GM12892 (cell line): ENCODE results near the gene TXNRD1.
A peak's percentile ranks its signal among the peaks of the same experiment; 100 is the strongest.
"Not testable (repeated sequence)": the region's sequence is repeated elsewhere in the genome, so short reads cannot be mapped to it uniquely, and the experiment has no call there.

ENCODE experiments used
- DNase-seq: peaks from one replicate; pipeline ENCODE4 v3.0.0; 2011; ENCODE audit not compliant: insufficient read length
- FAIRE-seq: peaks from 2 replicates; lab custom pipeline; 2011; peaks lifted over from hg19 to GRCh38; lab: Jason Lieb, UNC
- POLR2A ChIP-seq: IDR thresholded peaks from 2 replicates; pipeline ENCODE4 v1.6.1; 2011; ENCODE audit warnings: low read depth, low read length, control low read depth
- POLR2AphosphoS5 ChIP-seq: IDR thresholded peaks from 2 replicates; pipeline ENCODE4 v1.6.1; 2011; ENCODE audit warnings: low read depth, low read length, control low read depth
- TAF1 ChIP-seq: IDR thresholded peaks from 2 replicates; pipeline ENCODE4 v1.6.1; 2011; ENCODE audit warnings: low read depth, mild to moderate bottlenecking, control low read depth, low read length, borderline replicate concordance

TXNRD1 gene

GRCh38 chr12:104314242-104314614 is 98.6 kb downstream of the TXNRD1 start:
- FAIRE-seq (no peak), DNase-seq (no peak)
- TF ChIP-seq POLR2A: no peak
- no peak for TF ChIP-seq TAF1
- TF ChIP-seq POLR2AphosphoS5: no peak

GRCh38 chr12:104315326-104316224 is 100.0 kb downstream of the TXNRD1 start:
- FAIRE-seq (no peak), DNase-seq (no peak)
- TF ChIP-seq POLR2A (no peak), POLR2AphosphoS5 (no peak)

DNA sequence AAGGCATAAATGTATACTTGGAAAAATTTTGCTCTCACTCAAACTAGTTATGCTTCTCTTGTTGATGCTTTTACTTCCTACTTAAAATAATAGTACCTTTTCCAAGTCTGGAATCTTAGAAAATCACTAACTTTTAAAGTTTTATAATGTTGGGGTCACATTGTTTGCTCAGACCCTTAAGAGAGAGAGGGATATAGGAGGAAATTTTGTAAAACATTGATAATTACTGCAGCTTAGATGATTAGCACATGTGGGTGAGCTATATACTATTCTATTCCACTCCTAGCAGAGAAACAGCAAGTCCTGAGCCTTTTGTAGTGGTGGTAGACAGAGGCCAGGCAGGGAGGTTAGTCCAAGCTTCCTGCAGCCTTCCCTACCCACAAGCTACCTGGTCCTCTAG is 101.4 kb downstream of the TXNRD1 start:
- FAIRE-seq (peak; percentile 14), DNase-seq (no peak)
- TF ChIP-seq POLR2A (no peak), POLR2AphosphoS5 (no peak), TAF1 (no peak)

GRCh38 chr12:104317538-104318210 is 102.1 kb downstream of the TXNRD1 start:
- FAIRE-seq: no peak
- TF ChIP-seq POLR2A: no peak
- no peak for TF ChIP-seq TAF1
- no peak for TF ChIP-seq POLR2AphosphoS5
- no peak for DNase-seq

- no peak for TF ChIP-seq POLR2A
- TF ChIP-seq TAF1: no peak
- TF ChIP-seq POLR2AphosphoS5: no peak
- no peak for FAIRE-seq
- DNase-seq: no peak
Measured at GRCh38 chr12:104319028-104319427, 103.4 kb downstream of the TXNRD1 start.

DNA sequence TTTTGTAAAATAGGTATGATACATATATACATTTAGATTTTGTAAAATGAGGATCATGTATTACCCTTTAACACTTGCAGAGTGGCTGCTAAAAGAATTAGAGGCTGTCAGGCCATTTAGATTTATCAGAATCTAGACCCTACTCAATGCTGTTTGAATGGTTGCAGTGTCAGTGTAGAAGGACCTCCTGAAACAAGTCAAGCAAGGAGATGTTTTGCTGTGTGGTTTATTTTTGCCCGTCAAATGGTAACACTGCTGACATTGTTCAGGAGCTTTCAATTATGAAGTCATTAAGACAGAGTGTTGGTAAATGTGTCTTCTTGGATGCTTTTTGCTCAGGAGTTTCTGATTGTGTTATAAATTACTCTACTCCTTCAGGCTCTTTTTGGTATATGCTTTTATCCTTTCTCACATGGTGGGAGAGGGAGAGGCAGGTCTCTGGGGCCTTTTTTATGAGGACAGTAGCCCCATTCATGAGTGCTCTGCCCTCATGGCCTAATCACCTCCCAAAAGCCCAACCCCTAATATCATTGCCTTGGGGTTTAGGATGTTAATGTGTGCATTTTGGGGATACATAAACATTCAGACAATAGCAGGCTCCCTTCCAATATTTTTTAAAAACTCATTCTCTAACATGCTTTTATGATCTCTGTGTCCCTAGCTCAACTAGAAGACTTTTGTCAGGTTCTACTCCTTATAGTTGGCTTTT is 104.5 kb downstream of the TXNRD1 start:
- no peak for TF ChIP-seq POLR2A
- TF ChIP-seq TAF1: no peak
- no peak for TF ChIP-seq POLR2AphosphoS5
- DNase-seq: no peak
- FAIRE-seq: no peak

DNA sequence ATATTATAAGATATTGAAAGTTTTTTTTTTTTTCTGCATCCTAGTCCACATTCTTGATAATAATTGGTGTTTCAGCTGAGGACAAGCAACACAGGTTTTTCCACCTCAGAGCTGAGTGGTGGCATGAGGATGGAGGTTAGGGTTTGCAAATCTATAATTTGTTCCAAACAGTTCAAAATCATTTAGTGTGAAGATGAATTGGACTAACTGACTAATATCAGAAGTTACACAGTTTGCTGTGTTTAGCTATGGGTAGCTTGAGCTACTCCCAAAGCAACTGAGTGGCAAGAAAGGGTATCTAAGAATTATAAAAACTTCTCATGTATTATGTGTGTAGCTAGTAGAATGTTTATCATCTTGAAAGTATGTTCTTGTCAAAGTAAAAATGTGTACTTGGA is 105.0 kb downstream of the TXNRD1 start:
- FAIRE-seq: no peak
- no peak for DNase-seq
- no peak for TF ChIP-seq POLR2A
- TF ChIP-seq TAF1: no peak
- no peak for TF ChIP-seq POLR2AphosphoS5

DNA sequence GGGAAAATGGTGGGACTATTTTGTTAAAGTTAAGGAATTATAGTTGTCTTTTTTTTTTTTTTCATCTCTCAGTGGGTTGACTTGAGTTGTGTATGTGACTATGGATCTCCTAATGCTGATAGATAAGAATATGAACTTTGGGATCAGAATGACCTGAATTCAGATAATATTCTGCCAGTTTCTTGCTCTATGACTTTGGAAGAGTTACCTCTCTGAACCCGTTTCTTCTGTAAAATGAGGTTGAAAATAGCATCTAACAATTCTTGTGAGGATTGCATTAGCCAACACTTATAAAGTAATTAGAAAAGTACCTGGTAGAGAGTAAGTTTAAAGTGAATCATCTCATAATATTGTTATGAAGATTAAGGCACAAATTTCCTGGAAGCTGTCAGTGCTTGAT is 106.4 kb downstream of the TXNRD1 start:
- no peak for FAIRE-seq
- no peak for TF ChIP-seq POLR2AphosphoS5
- TF ChIP-seq TAF1: no peak
- TF ChIP-seq POLR2A: no peak
- DNase-seq: no peak

DNA sequence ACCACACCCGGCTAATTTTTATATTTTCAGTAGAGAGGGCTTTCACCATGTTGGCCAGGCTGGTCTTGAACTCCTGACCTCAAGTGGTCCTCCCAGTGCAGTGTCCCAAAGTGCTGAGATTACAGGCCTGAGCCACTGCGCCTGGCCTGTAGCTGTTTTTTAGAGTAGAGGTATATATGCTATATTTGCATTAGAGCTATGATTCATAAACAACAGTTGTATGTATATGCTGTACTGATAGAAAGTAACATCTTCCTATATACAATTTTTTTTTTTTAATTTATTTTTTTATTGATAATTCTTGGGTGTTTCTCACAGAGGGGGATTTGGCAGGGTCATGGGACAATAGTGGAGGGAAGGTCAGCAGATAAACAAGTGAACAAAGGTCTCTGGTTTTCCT is 107.0 kb downstream of the TXNRD1 start:
- not testable (repeated sequence) for FAIRE-seq, DNase-seq

DNA sequence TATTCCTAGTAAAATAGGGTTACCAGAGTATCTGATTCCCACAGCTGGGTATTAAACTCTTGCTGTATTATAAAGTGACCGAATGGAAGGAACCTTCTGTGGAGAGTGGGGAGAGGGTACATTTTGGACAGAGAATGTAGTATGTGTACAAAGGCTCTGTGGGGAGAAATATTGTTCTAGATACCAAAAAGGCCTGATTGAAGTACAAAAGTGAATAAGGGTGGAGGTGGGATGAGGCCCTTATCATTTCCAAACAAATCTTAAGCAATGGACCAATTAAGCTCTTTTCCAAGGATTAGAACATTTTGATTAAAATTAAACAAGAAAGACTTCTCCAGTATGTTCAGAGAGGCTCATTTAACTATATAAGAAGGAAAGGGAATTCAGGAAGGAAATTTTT is 108.3 kb downstream of the TXNRD1 start:
- TF ChIP-seq TAF1 (no peak), POLR2A (no peak)
- FAIRE-seq (no peak), DNase-seq (no peak)

DNA sequence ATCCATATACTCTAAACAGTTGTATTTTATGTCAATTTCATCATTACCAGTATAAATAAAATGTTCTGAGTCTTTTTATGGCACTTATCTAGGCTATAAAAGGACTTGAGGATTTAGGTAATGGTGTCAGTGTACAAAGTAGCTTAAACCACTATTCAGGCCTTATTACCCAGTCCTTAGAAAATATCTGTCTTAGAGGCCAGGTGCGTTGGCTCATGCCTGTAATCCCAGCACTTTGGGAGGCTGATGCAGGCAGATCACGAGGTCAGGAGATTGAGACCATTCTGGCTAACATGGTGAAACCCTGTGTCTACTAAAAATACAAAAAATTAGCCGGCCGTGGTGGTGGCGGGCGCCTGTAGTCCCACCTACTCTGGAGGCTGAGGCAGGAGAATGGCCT is 112.7 kb downstream of the TXNRD1 start:
- not testable (repeated sequence) for DNase-seq

DNA sequence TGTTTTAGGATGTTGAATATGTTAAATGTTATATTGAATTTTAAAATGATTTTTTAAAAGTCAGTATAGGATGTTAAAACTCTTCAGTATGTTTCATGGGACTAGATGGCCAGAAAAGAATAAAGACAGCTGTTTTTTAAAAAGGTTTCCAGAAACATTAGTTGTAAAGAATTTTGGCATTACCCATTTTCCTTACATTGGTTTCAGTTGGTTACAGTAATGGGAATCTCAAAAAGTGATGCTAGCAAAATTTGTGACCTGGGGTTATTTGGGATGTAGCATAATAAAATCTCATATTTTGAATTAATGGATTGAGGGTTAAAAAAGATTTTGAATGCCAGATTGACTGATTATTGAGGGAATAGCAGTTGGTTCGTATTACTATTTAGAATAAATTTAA is 113.2 kb downstream of the TXNRD1 start:
- FAIRE-seq (no peak), DNase-seq (no peak)
- no peak for TF ChIP-seq POLR2AphosphoS5
- no peak for TF ChIP-seq TAF1
- TF ChIP-seq POLR2A: no peak

More for the DNA sequence above, 112.7 kb downstream of the TXNRD1 start:
- FAIRE-seq: not testable (repeated sequence)
